ENCODE measurements around the gene TTC17. TPM values are rescaled to one million over a fixed set of nuclear protein-coding genes. Genes with fewer than 3 reads are reported as not detected.
"Not testable (repeated sequence)": the region's sequence is repeated elsewhere in the genome, so short reads cannot be mapped to it uniquely, and the experiment has no call there.

The TTC17 gene
- polyA plus RNA-seq, 4 donors = 96.8 to 134 (median 108) TPM

DNA sequence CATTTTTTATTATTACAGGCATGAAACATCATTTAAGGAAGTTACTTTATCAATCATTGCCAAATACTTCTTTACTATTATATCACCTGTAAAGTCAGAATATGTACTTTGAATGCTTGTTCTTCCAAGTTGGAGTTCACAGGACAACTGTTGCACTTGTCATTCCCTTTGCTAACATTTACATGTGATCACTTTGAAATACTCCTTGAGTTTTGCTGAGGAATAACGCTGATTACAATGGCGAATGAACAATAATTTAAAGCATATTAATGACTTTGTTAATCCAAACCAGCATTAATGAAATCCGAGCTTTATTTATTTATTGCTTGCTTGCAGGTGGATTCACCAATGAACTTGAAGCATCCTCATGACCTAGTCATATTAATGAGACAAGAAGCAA lies 20.2 kb downstream of the TTC17 start:
- DNase-seq (ENCODE audit: low read depth in 4 of 4, low spot score in 3 of 4) = no peak

GRCh38 chr11:43381802-43382201 lies 23.1 kb downstream of the TTC17 start:
- DNase-seq (ENCODE audit: low read depth in 4 of 4, low spot score in 3 of 4) = no peak

- DNase-seq (ENCODE audit: low read depth in 4 of 4, low spot score in 3 of 4) = no peak
These were observed 23.9 kb downstream of the TTC17 start for GRCh38 chr11:43382614-43383013.

GRCh38 chr11:43384393-43384792 lies 25.7 kb downstream of the TTC17 start:
- DNase-seq (ENCODE audit: low read depth in 4 of 4, low spot score in 3 of 4) = no peak

GRCh38 chr11:43392713-43393112 lies 34.0 kb downstream of the TTC17 start:
- no peak for DNase-seq (ENCODE audit: low read depth in 4 of 4, low spot score in 3 of 4)

DNA sequence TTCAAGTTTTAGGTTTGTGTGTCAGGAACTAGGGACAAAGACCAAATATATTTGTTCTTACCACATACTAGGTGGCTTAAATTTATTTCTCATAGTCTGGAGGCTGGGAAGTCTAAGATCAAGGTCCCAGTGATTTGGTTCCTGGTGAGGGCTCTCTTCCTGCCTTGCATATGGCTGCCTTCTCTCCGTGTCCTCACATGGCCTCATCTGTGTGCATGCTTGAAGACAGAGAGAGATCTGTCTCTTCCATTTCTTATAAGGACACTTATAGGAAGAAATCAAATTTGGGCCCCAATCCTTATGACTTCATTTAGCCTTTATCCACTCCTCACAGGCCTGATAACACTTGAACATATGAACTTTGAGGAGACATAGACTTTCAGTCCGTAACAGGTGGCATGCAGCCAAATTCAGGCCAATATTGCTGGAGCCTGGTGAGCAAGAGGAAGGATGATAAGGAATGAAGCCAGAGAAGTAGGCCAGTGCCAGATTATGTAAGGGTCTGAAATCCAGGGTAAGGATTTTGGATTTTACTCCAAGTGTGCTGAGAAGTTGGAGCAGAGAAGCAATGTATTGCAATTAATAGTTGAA lies 35.1 kb downstream of the TTC17 start:
- no peak for DNase-seq (ENCODE audit: low read depth in 4 of 4, low spot score in 3 of 4)

DNA sequence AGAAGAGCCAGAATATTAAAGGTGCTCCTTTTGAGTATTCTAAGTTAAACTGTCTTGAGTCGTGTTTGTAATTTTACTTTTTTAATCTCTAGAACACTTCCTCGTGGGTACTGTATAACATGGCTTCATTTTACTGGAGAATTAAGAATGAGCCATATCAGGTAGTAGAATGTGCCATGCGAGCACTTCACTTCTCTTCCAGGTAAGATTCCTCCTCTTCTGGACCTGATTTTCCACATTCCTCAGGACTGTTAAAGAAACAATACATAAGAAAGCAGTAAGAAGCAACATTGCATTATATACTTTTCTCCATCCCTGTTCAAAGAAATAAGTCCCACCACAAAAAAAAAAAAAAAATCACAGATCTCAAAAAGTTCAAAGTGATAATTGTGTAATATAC lies 37.9 kb downstream of the TTC17 start:
- DNase-seq (ENCODE audit: low read depth in 4 of 4, low spot score in 3 of 4) = no peak

DNA sequence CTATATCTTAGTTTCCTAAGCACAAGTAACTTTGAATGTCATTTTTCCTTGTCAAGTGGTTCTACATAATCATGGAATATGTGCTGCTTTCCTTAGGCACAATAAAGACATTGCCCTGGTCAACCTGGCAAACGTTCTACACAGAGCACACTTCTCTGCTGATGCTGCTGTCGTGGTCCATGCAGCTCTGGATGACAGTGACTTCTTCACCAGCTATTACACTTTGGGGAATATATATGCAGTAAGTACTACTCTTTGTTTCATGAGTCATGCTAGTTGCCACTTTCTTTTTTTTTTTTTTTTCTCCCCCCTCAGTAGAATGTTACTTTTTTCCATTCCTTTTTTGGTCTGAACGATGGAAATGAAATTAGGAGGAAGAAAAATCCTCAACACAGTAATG lies 38.5 kb downstream of the TTC17 start:
- no peak for DNase-seq (ENCODE audit: low read depth in 4 of 4, low spot score in 3 of 4)

- DNase-seq (ENCODE audit: low read depth in 4 of 4, low spot score in 3 of 4) = no peak
These were observed 41.4 kb downstream of the TTC17 start for GRCh38 chr11:43399983-43400630.

DNA sequence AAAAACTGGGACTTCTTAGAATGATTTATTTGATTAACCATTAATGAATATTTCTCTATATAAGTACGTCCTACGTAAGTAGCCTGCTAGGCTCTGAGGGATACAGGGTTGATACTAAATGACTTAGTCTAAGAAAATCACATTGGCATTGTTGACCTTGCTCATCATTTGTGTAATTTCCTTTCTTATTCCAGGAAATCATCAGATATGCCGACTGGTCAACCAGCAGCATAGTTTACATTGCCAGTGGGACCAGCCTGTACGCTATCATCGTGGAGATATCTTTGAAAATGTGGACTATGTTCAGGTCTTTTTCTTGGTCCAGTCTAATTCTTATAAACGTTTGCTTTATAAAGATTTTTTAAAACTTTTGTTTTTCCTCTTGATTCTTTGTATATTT lies 42.5 kb downstream of the TTC17 start:
- DNase-seq (ENCODE audit: low read depth in 4 of 4, low spot score in 3 of 4) = no peak

GRCh38 chr11:43401811-43402210 lies 43.1 kb downstream of the TTC17 start:
- not testable (repeated sequence) for DNase-seq (ENCODE audit: low read depth in 4 of 4, low spot score in 3 of 4)

- no peak for DNase-seq (ENCODE audit: low read depth in 4 of 4, low spot score in 3 of 4)
These were observed 44.9 kb downstream of the TTC17 start for GRCh38 chr11:43403357-43404231.

- DNase-seq (ENCODE audit: low read depth in 4 of 4, low spot score in 3 of 4) = no peak
These were observed 45.7 kb downstream of the TTC17 start for GRCh38 chr11:43404406-43404805.

- DNase-seq (ENCODE audit: low read depth in 4 of 4, low spot score in 3 of 4) = no peak
These were observed 46.2 kb downstream of the TTC17 start for GRCh38 chr11:43404836-43405479.

DNA sequence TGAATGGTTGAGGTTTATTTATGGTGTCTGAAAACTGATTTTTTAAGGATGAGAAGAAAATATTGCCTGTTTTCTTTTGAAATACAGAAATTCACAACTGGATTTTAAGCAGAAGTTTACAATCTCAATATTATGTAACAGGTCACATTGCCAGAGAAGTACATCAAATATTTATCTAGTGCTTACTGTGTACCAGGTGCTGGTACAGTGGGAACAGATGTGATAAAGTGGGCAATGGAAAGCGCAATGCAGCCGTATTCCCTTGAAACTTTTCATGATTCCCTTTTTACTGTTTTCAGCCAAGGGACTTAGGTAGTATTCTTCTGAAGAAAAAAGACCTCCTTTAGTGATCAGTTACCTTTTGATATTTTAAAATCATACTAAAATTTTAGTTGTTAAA lies 49.6 kb downstream of the TTC17 start:
- no peak for DNase-seq (ENCODE audit: low read depth in 4 of 4, low spot score in 3 of 4)

DNA sequence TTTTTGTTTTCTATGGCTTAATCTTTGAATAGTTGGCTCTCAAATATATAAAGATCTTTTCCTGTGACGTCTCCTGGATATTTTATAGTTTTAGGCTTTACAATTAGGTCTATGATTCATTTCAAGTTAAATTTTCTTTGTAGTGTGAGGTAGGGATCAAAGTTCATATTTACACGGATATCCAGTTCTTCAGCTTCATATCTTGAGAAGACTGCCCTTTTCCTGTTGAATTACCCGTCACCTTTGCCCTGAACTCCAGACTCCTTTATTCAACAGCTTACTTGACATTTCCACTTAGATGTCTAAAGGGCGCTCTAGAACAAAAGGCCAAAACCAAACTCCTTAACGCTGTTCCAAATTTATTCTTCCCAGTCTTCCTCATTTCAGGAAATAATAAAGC lies 51.7 kb downstream of the TTC17 start:
- DNase-seq (ENCODE audit: low read depth in 4 of 4, low spot score in 3 of 4) = no peak

DNA sequence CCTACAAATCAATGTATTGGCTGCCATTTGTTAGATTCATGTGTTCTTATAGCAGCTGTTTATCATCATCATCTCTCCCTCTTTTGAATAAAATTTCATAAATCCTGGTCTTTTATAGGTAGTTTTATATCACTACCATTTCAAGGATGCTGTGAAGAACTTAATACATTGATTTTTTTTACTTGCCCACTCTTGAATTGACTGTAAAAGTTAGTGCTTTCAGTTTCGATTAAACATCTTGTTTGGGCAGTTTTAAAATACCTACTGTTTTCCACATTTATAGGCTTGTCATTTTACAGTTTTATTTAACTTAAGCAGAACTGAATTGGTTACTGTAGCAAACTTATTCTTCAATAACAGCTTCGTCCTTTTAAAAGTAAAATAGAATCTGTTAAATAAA lies 59.5 kb downstream of the TTC17 start:
- DNase-seq (ENCODE audit: low read depth in 4 of 4, low spot score in 3 of 4) = no peak

DNA sequence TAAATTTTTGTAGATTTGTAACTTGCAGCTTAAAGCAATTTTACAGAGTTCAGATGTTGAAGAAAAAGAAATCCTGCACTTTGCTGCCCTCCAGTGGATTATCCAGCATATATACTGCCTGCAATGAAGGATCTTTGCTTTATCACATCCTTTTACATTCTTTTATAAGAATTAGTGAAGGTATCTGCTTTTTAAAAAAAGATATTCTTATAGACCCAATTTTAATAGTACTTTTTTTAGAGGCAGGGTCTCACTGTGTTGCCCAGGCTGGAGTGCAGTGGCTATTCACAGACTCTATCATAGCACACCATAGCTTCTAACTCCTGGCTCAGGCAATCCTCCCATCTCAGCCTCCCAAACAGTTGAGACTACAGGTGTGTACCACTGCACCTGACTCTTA lies 60.7 kb downstream of the TTC17 start:
- DNase-seq (ENCODE audit: low read depth in 4 of 4, low spot score in 3 of 4) = peak; percentile 12 to 26 (median 16)

GRCh38 chr11:43427971-43428370 lies 69.3 kb downstream of the TTC17 start:
- no peak for DNase-seq (ENCODE audit: low read depth in 4 of 4, low spot score in 3 of 4)

- not testable (repeated sequence) for DNase-seq (ENCODE audit: low read depth in 4 of 4, low spot score in 3 of 4)
These were observed 72.2 kb downstream of the TTC17 start for GRCh38 chr11:43430916-43431315.

- DNase-seq (ENCODE audit: low read depth in 4 of 4, low spot score in 3 of 4) = no peak
These were observed 76.2 kb downstream of the TTC17 start for GRCh38 chr11:43434893-43435292.
